GM21529 (cell line): ENCODE results near the gene SLCO3A1.
"Not testable (repeated sequence)": the region's sequence is repeated elsewhere in the genome, so short reads cannot be mapped to it uniquely, and the experiment has no call there.

ENCODE experiments used
- ATAC-seq: cut with Tn5 transposase; IDR thresholded peaks from one replicate; pipeline ENCODE4 v1.9.1; 2021; ENCODE audit not compliant: unreplicated experiment

Gene SLCO3A1

GRCh38 chr15:92184679-92185230, 331.2 kb downstream of the SLCO3A1 start:
- ATAC-seq = no peak

- no peak for ATAC-seq
Observed at GRCh38 chr15:92187975-92188374, 334.5 kb downstream of the SLCO3A1 start.

- no peak for ATAC-seq
Observed at GRCh38 chr15:92189166-92189565, 335.7 kb downstream of the SLCO3A1 start.

- no peak for ATAC-seq
Observed at GRCh38 chr15:92195241-92195640, 341.7 kb downstream of the SLCO3A1 start.

GRCh38 chr15:92196342-92196741, 342.8 kb downstream of the SLCO3A1 start:
- no peak for ATAC-seq

- ATAC-seq = no peak
Observed at GRCh38 chr15:92197746-92198145, 344.2 kb downstream of the SLCO3A1 start.

- ATAC-seq = no peak
Observed at GRCh38 chr15:92200891-92201290, 347.4 kb downstream of the SLCO3A1 start.

- ATAC-seq = no peak
Observed at GRCh38 chr15:92205255-92205739, 351.8 kb downstream of the SLCO3A1 start.

- not testable (repeated sequence) for ATAC-seq
Observed at GRCh38 chr15:92207601-92208000, 354.1 kb downstream of the SLCO3A1 start.
